Spleen (tissue), 11 donors: Measurements from ENCODE around the gene NFATC2. TPM values are rescaled to one million over a fixed set of nuclear protein-coding genes. Genes with fewer than 3 reads are reported as not detected.

Source experiments
- DNase-seq: peaks from one replicate; pipeline ENCODE4 v3.0.0-alpha.2; 2020
- H3K27ac ChIP-seq, 8 donors: fragments of 200-600 bp; sonication (generic) in 7 of 8; 1 replicate in 4 of 8; 2 replicates in 4 of 8; pipeline versions ENCODE4 v1.5.0 to v1.8.0; 2016 to 2021; ENCODE audit warnings: inconsistent platforms in 4 of 8, mild to moderate bottlenecking in 4 of 8, moderate library complexity in 1 of 8
- H3K27me3 ChIP-seq, 7 donors: fragments of 200-600 bp; sonication (generic) in 6 of 7; replicated peaks in 1 of 7; 1 replicate in 4 of 7; 2 replicates in 3 of 7; pipeline versions ENCODE4 v1.5.0 to v1.8.0; 2016 to 2021; ENCODE audit warnings: inconsistent platforms in 3 of 7, mild to moderate bottlenecking in 1 of 7
- H3K36me3 ChIP-seq, 6 donors: fragments of 200-600 bp; sonication (generic) in 5 of 6; 1 replicate in 4 of 6; 2 replicates in 2 of 6; pipeline versions ENCODE4 v1.5.0 to v1.8.0; 2016 to 2021; ENCODE audit warnings: inconsistent platforms in 2 of 6
- H3K4me1 ChIP-seq, 6 donors: fragments of 200-600 bp; sonication (generic) in 5 of 6; 1 replicate in 3 of 6; 2 replicates in 3 of 6; pipeline versions ENCODE4 v1.5.0 to v1.8.0; 2016 to 2021; ENCODE audit warnings: inconsistent platforms in 3 of 6
- H3K4me3 ChIP-seq, 8 donors: fragments of 200-600 bp; sonication (generic) in 7 of 8; 1 replicate in 4 of 8; 2 replicates in 4 of 8; pipeline versions ENCODE4 v1.5.0 to v1.8.0; 2016 to 2021; ENCODE audit warnings: inconsistent platforms in 4 of 8, mild to moderate bottlenecking in 4 of 8, moderate library complexity in 2 of 8
- H3K9me3 ChIP-seq, 8 donors: fragments of 200-600 bp; sonication (generic) in 7 of 8; 1 replicate in 4 of 8; 2 replicates in 4 of 8; pipeline versions ENCODE4 v1.5.0 to v1.8.0; 2016 to 2021; ENCODE audit warnings: inconsistent platforms in 4 of 8
- POLR2A ChIP-seq, 3 donors: fragments of 450-650 bp; IDR thresholded peaks; one replicate each; pipeline ENCODE4 v1.5.1; 2017; ENCODE audit warnings: antibody characterized with exemption in 3 of 3, mild to moderate bottlenecking in 1 of 3
- POLR2AphosphoS5 ChIP-seq, 3 donors: sonication (generic); formaldehyde crosslinking; IDR thresholded peaks; one replicate each; pipeline ENCODE4 v1.5.1; 2017; ENCODE audit warnings: antibody characterized with exemption in 3 of 3
- WGBS, 5 donors: extraction: QIAGEN DNeasy Blood & Tissue Kit in 3 of 5; methylation state at CpG; one replicate each; pipeline versions ENCODE4 v1.1.5 to v1.1.7; 2013 to 2018; 5-methylcytosine and 5-hydroxymethylcytosine counted together
- intact Hi-C: fragments of 100-400 bp; cut with DNase I; formaldehyde crosslinking; loops from one replicate; pipeline ENCODE4 v1.15.0; 2023; ENCODE audit warnings: low total_unique reads
- polyA plus RNA-seq, 3 donors: library from polyadenylated mRNA; stranded (reverse); fragments of 200-250 nt; gene quantifications; one replicate each; pipeline ENCODE4 v1.2.1, GENCODE V29; 2013
- total RNA-seq, 7 donors: library from RNA; depleted of rRNA in 3 of 7; stranded (reverse); fragments of >200 nt in 3 of 7; fragmentation: NEBNext Ultra II Directional in 4 of 7; extraction: Animal tissue kit (Norgen Biotek cat#: 25700) in 4 of 7; gene quantifications; one replicate each; pipeline versions ENCODE4 v1.1.0 to v1.2.1, GENCODE V29; 2016 to 2021
- TF ChIP-seq, protein P1 (sequence below), 11 experiments: fragments of 200-600 bp in 7 of 11; fragments of 450-650 bp in 4 of 11; sonication (generic) in 4 of 11; IDR thresholded peaks in 8 of 11; conservative IDR thresholded peaks in 3 of 11; 1 replicate in 7 of 11; 2 replicates in 4 of 11; pipeline versions ENCODE4 v1.4.0 to v1.8.0; 2016 to 2021; ENCODE audit warnings: antibody characterized with exemption in 11 of 11, inconsistent platforms in 4 of 11, mild to moderate bottlenecking in 1 of 11
- donor health status: healthy with polysubstance abuse.
- donor health status: DM: no; HTN: no; CAD: no; lungs with moderate emphysema.
- donor health status: DM: no; HTN: no; CAD: no.
- donor health status: Bipolar disorder and iron deficiency.
- donor health status: healthy.
- donor health status: DM: no; HTN: no; CAD: no.
- donor health status: DM: yes; HTN: yes; CAD: no.

The NFATC2 gene
- total and polyA plus RNA-seq, 10 donors, result 6.5 to 42.9 (median 34.5) TPM

DNA sequence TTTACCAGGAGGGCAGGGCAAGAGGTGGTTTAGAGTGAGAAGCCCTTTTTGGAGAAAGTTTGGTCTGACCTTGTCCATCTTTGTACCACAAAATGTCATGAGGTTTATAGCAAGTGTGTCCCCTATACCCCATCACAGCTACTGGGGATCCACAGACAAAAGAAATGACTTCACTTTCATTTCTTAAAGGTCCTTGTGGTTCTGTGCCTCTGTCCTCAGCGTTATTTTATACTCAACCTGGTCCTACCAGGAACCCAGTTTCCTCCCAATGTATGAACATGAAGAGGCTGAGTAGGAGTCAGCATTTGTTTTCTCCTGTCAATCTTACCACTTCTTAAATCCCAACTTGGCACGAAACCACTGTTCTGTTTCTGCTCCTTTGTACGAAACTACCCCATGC, 157.6 kb downstream of the NFATC2 start:
- peaks cover 3 to 64% (median 33%) of the 10 kb centered on the region in 6 donors for H3K4me1 ChIP-seq
- no peak for DNase-seq
- 70 to 88% (median 78%) methylated on average over 3 of the region's 3 CpGs for whole genome bisulfite sequencing, 5 donors
- no peak overlapping the region for H3K4me3 ChIP-seq
- no peaks in the 10 kb centered on the region for H3K27me3 ChIP-seq
- no peaks in the 10 kb centered on the region for H3K9me3 ChIP-seq
- H3K36me3 ChIP-seq, result peaks cover 0 to 2% (median 0%) of the 10 kb centered on the region in 6 donors
- intact Hi-C loops, result no loop called here
- TF ChIP-seq, protein P1, sequence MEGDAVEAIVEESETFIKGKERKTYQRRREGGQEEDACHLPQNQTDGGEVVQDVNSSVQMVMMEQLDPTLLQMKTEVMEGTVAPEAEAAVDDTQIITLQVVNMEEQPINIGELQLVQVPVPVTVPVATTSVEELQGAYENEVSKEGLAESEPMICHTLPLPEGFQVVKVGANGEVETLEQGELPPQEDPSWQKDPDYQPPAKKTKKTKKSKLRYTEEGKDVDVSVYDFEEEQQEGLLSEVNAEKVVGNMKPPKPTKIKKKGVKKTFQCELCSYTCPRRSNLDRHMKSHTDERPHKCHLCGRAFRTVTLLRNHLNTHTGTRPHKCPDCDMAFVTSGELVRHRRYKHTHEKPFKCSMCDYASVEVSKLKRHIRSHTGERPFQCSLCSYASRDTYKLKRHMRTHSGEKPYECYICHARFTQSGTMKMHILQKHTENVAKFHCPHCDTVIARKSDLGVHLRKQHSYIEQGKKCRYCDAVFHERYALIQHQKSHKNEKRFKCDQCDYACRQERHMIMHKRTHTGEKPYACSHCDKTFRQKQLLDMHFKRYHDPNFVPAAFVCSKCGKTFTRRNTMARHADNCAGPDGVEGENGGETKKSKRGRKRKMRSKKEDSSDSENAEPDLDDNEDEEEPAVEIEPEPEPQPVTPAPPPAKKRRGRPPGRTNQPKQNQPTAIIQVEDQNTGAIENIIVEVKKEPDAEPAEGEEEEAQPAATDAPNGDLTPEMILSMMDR (IDR thresholded peaks at IDR 0.05 in 8 of 11, conservative IDR thresholded peaks at IDR 0.05 in 3 of 11), result no peak
- TF ChIP-seq POLR2A (IDR thresholded peaks at IDR 0.05) (no peak), POLR2AphosphoS5 (IDR thresholded peaks at IDR 0.05) (no peak)
- H3K27ac ChIP-seq, result peak overlapping the region in 1 of 8 donors; percentile 35

- Histone ChIP-seq H3K27me3 (no peaks in the 10 kb centered on the region), H3K4me1 (peaks cover 3 to 55% (median 25%) of the 10 kb centered on the region in 6 donors), H3K27ac (no peak overlapping the region), H3K36me3 (no peaks in the 10 kb centered on the region), H3K9me3 (no peaks in the 10 kb centered on the region), H3K4me3 (no peak overlapping the region)
- intact Hi-C loops, result no loop called here
- 88 to 93% (median 89%) methylated on average over 10 to 11 of the region's 11 CpGs for WGBS, 5 donors
- peak; percentile 21 for DNase-seq
- TF ChIP-seq POLR2A (IDR thresholded peaks at IDR 0.05) (no peak), POLR2AphosphoS5 (IDR thresholded peaks at IDR 0.05) (no peak)
- TF ChIP-seq, protein P1 (IDR thresholded peaks at IDR 0.05 in 8 of 11, conservative IDR thresholded peaks at IDR 0.05 in 3 of 11), result no peak
These were observed 158.5 kb downstream of the NFATC2 start for GRCh38 chr20:51383891-51384510.

DNA sequence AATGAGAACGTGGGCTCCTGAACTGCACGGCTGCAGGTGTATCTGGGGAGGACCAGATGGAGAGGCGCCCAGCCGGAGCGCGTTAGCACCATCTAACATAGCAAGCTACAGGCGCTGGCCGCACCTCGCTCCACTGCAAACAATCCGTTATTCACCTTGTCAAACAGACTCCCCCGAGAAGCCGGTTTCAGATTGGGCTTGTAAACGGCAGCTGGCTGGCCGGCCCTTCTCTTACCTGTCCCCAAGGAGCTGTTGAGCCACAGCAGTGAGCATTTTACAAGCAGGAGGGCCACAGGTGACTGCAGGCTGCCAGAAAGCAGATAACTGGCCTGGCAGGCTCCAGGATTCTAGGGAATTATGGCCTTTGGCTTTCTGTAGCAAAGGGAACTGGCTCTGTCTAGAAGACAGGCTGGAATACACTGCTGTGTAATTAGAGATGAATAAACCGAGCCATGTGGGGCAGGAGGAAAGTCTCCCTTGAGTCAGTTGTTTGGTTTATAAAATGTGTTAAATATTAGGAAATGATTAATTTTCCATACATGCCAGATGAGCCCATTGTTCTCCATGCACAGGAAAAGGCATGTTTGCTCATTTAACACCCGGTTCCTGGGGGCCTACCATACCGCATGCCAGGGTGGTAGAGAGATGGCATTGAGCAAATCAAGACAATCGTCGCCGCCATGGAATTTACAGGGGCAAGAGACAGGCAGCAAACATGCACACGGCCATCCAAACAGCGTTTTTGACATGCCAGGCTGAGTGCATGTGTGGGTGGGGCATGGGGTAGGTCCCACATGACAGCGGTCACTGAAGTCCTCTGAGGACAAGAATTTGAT, 159.3 kb downstream of the NFATC2 start:
- H3K4me3 ChIP-seq, result no peak overlapping the region
- no peaks in the 10 kb centered on the region for H3K36me3 ChIP-seq
- H3K9me3 ChIP-seq, result no peaks in the 10 kb centered on the region
- peaks cover 0 to 47% (median 17%) of the 10 kb centered on the region in 6 donors for H3K4me1 ChIP-seq
- no peak overlapping the region for H3K27ac ChIP-seq
- WGBS, 5 donors, result 83 to 89% (median 86%) methylated on average over 17 to 23 of the region's 23 CpGs
- peak; percentile 74 for DNase-seq
- no peaks in the 10 kb centered on the region for H3K27me3 ChIP-seq
- TF ChIP-seq, protein P1 (IDR thresholded peaks at IDR 0.05 in 8 of 11, conservative IDR thresholded peaks at IDR 0.05 in 3 of 11), result no peak
- TF ChIP-seq POLR2AphosphoS5 (IDR thresholded peaks at IDR 0.05) (no peak), POLR2A (IDR thresholded peaks at IDR 0.05) (no peak)
- intact Hi-C loops, result no loop called here
